GM18507 (cell line): Measurements from ENCODE around the gene DLGAP1.

Experiments used
- DNase-seq: peaks from one replicate; pipeline ENCODE4 v3.0.0; 2011; ENCODE audit warnings: low read depth; ENCODE audit not compliant: insufficient read length; ENCODE audit errors: extremely low spot score
- FAIRE-seq: peaks from 2 replicates; lab custom pipeline; 2011; peaks lifted over from hg19 to GRCh38; lab: Jason Lieb, UNC

DLGAP1 gene

GRCh38 chr18:3725115-3725514, 730.0 kb downstream of the DLGAP1 start:
- no peak for DNase-seq
- FAIRE-seq, result no peak

- no peak for FAIRE-seq
- DNase-seq, result no peak
These were observed 731.6 kb downstream of the DLGAP1 start for GRCh38 chr18:3723554-3723953.

GRCh38 chr18:3722649-3723433, 732.3 kb downstream of the DLGAP1 start:
- FAIRE-seq, result no peak

GRCh38 chr18:3721771-3722648, 733.1 kb downstream of the DLGAP1 start:
- FAIRE-seq, result no peak
- DNase-seq, result no peak

More at GRCh38 chr18:3722649-3723433, 732.3 kb downstream of the DLGAP1 start:
- no peak for DNase-seq

- no peak for DNase-seq
- FAIRE-seq, result no peak
These were observed 734.1 kb downstream of the DLGAP1 start for GRCh38 chr18:3720818-3721545.

GRCh38 chr18:3720159-3720558, 734.9 kb downstream of the DLGAP1 start:
- DNase-seq (no peak), FAIRE-seq (no peak)

- DNase-seq (no peak), FAIRE-seq (no peak)
These were observed 737.6 kb downstream of the DLGAP1 start for GRCh38 chr18:3717376-3718025.

GRCh38 chr18:3716116-3716660, 738.9 kb downstream of the DLGAP1 start:
- no peak for FAIRE-seq

GRCh38 chr18:3715231-3716080, 739.7 kb downstream of the DLGAP1 start:
- DNase-seq (no peak), FAIRE-seq (no peak)

More at GRCh38 chr18:3716116-3716660, 738.9 kb downstream of the DLGAP1 start:
- DNase-seq, result no peak

- no peak for DNase-seq
- FAIRE-seq, result no peak
These were observed 741.4 kb downstream of the DLGAP1 start for GRCh38 chr18:3713708-3714107.

GRCh38 chr18:3713166-3713565, 741.9 kb downstream of the DLGAP1 start:
- no peak for FAIRE-seq
- DNase-seq, result no peak

- DNase-seq (no peak), FAIRE-seq (no peak)
These were observed 742.6 kb downstream of the DLGAP1 start for GRCh38 chr18:3712491-3712890.

- no peak for DNase-seq
These were observed 744.3 kb downstream of the DLGAP1 start for GRCh38 chr18:3710712-3711301.

GRCh38 chr18:3709205-3709604, 745.9 kb downstream of the DLGAP1 start:
- no peak for DNase-seq
- no peak for FAIRE-seq

More at GRCh38 chr18:3710712-3711301, 744.3 kb downstream of the DLGAP1 start:
- FAIRE-seq, result no peak

- FAIRE-seq, result no peak
These were observed 748.6 kb downstream of the DLGAP1 start for GRCh38 chr18:3706279-3707097.

GRCh38 chr18:3704556-3705344, 750.4 kb downstream of the DLGAP1 start:
- FAIRE-seq, result no peak

More at GRCh38 chr18:3706279-3707097, 748.6 kb downstream of the DLGAP1 start:
- no peak for DNase-seq

More at GRCh38 chr18:3704556-3705344, 750.4 kb downstream of the DLGAP1 start:
- DNase-seq, result no peak
